ENCODE data around the gene AOAH. TPM values are rescaled to one million over a fixed set of nuclear protein-coding genes. Genes with fewer than 3 reads are reported as not detected.

Gene AOAH
- total RNA-seq, 4 donors from 2014 or later, result 0.93 to 20.5 (median 9.9) TPM

GRCh38 chr7:36617408-36617807 is 106.9 kb downstream of the AOAH start:
- no peaks in the 10 kb centered on the region for H3K27me3 ChIP-seq
- TF ChIP-seq CTCF (IDR thresholded peaks at IDR 0.05) (no peak), POLR2AphosphoS5 (IDR thresholded peaks at IDR 0.05) (no peak), POLR2A (IDR thresholded peaks at IDR 0.05) (no peak), EP300 (IDR thresholded peaks at IDR 0.05) (no peak)
- no peaks in the 10 kb centered on the region for H3K9me3 ChIP-seq
- H3K27ac ChIP-seq, result no peak overlapping the region
- H3K4me3 ChIP-seq, result no peak overlapping the region
- WGBS, 2 donors (ENCODE audit: low coverage in 1 of 2), result 100% methylated on average over 1 of the region's 1 CpG
- no peaks in the 10 kb centered on the region for H3K36me3 ChIP-seq
- ATAC-seq, result no peak
- H3K4me1 ChIP-seq, result no peaks in the 10 kb centered on the region

GRCh38 chr7:36615852-36616540 is 108.3 kb downstream of the AOAH start:
- WGBS, 2 donors (ENCODE audit: low coverage in 1 of 2), result 88 to 91% methylated on average over 2 of the region's 10 CpGs
- ATAC-seq, result no peak

GRCh38 chr7:36614959-36615358 is 109.3 kb downstream of the AOAH start:
- no peaks in the 10 kb centered on the region for H3K36me3 ChIP-seq
- H3K27me3 ChIP-seq, result no peaks in the 10 kb centered on the region
- no peak for TF ChIP-seq EP300 (IDR thresholded peaks at IDR 0.05)
- no peak for TF ChIP-seq POLR2AphosphoS5 (IDR thresholded peaks at IDR 0.05)
- TF ChIP-seq POLR2A (IDR thresholded peaks at IDR 0.05), result no peak
- TF ChIP-seq CTCF (IDR thresholded peaks at IDR 0.05), result no peak
- WGBS, 2 donors (ENCODE audit: low coverage in 1 of 2), result 40 to 82% methylated on average over 1 of the region's 2 CpGs
- no peak overlapping the region for H3K4me3 ChIP-seq
- no peaks in the 10 kb centered on the region for H3K9me3 ChIP-seq
- no peaks in the 10 kb centered on the region for H3K4me1 ChIP-seq
- no peak for ATAC-seq
- no peak overlapping the region for H3K27ac ChIP-seq

More at GRCh38 chr7:36615852-36616540, 108.3 kb downstream of the AOAH start:
- Histone ChIP-seq H3K27me3 (no peaks in the 10 kb centered on the region), H3K9me3 (no peaks in the 10 kb centered on the region), H3K4me3 (no peak overlapping the region), H3K36me3 (no peaks in the 10 kb centered on the region), H3K27ac (no peak overlapping the region), H3K4me1 (no peaks in the 10 kb centered on the region)
- no peak for TF ChIP-seq POLR2AphosphoS5 (IDR thresholded peaks at IDR 0.05)
- TF ChIP-seq POLR2A (IDR thresholded peaks at IDR 0.05), result no peak
- no peak for TF ChIP-seq CTCF (IDR thresholded peaks at IDR 0.05)
- no peak for TF ChIP-seq EP300 (IDR thresholded peaks at IDR 0.05)

GRCh38 chr7:36613031-36613614 is 111.2 kb downstream of the AOAH start:
- H3K4me3 ChIP-seq, result no peak overlapping the region
- H3K27me3 ChIP-seq, result no peaks in the 10 kb centered on the region
- H3K9me3 ChIP-seq, result no peaks in the 10 kb centered on the region
- no peak for ATAC-seq
- no peak for TF ChIP-seq POLR2AphosphoS5 (IDR thresholded peaks at IDR 0.05)
- TF ChIP-seq EP300 (IDR thresholded peaks at IDR 0.05), result no peak
- TF ChIP-seq CTCF (IDR thresholded peaks at IDR 0.05), result no peak
- no peak for TF ChIP-seq POLR2A (IDR thresholded peaks at IDR 0.05)
- no peak overlapping the region for H3K27ac ChIP-seq
- WGBS, 2 donors (ENCODE audit: low coverage in 1 of 2), result 45 to 61% methylated on average over 4 of the region's 4 CpGs
- no peaks in the 10 kb centered on the region for H3K36me3 ChIP-seq
- no peaks in the 10 kb centered on the region for H3K4me1 ChIP-seq

GRCh38 chr7:36611703-36612102 is 112.6 kb downstream of the AOAH start:
- TF ChIP-seq POLR2A (IDR thresholded peaks at IDR 0.05) (no peak), CTCF (IDR thresholded peaks at IDR 0.05) (no peak), POLR2AphosphoS5 (IDR thresholded peaks at IDR 0.05) (no peak), EP300 (IDR thresholded peaks at IDR 0.05) (no peak)
- no peak for ATAC-seq
- no peaks in the 10 kb centered on the region for H3K4me1 ChIP-seq
- no peaks in the 10 kb centered on the region for H3K27me3 ChIP-seq
- H3K4me3 ChIP-seq, result no peak overlapping the region
- H3K36me3 ChIP-seq, result no peaks in the 10 kb centered on the region
- no peak overlapping the region for H3K27ac ChIP-seq
- 69 to 75% methylated on average over 5 to 6 of the region's 6 CpGs for WGBS, 2 donors (ENCODE audit: low coverage in 1 of 2)
- no peaks in the 10 kb centered on the region for H3K9me3 ChIP-seq
